LHCN-M2 (cell line): ENCODE data around the gene PLCB3. TPM values are rescaled to one million over a fixed set of nuclear protein-coding genes. Genes with fewer than 3 reads are reported as not detected.
A peak's percentile ranks its signal among the peaks of the same experiment; 100 is the strongest.
"Not testable (repeated sequence)": the region's sequence is repeated elsewhere in the genome, so short reads cannot be mapped to it uniquely, and the experiment has no call there.

Experiments used
- DNase-seq: peaks from one replicate; pipeline ENCODE4 v3.0.0-alpha.2; 2012; ENCODE audit warnings: low read depth
- total RNA-seq: library from RNA; depleted of rRNA; stranded (reverse); fragments of >200 nt; gene quantifications from 2 replicates; pipeline ENCODE4 v1.2.3, GENCODE V29; 2014

Gene PLCB3
- total RNA-seq, 1 experiment from 2014 or later: 92.5 TPM

GRCh38 chr11:64303109-64304031 is 52.0 kb downstream of the PLCB3 start:
- no peak for DNase-seq

GRCh38 chr11:64304032-64304315 is 52.6 kb downstream of the PLCB3 start:
- DNase-seq: no peak

DNA sequence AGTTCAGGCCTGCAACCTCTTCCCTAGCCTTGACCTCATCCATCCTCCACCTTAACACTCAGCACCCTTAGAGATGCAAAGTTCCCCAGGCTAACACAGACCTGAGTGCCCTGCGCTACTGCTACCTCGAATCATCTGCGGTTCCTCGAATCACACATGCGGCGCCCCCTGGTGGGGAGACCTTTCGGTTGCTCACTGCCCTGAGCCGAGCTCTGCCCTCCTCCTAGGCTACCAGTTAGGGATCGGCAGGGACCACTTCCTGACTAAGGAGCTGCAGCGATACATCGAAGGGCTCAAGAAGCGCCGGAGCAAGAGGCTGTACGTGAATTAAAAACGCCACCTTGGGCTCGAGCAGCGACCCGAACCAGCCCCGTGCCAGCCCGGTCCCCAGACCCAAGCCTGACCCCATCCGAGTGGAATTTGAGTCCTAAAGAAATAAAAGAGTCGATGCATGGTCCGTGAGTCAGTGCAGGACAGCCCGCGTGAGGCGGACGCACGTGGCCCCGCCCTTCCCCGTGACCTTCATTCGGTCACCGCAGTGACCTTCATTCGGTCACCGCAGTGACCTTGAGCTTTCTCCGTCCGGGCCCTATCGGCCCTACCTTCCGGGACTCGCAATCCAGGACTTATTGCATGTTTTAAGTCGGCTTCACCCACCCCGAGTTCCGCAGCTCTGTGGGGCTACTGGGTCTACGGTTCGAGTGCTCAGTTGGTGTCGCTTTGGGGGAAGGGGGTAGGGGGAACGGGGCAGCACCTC is 53.2 kb downstream of the PLCB3 start:
- DNase-seq: peak; percentile 89

DNA sequence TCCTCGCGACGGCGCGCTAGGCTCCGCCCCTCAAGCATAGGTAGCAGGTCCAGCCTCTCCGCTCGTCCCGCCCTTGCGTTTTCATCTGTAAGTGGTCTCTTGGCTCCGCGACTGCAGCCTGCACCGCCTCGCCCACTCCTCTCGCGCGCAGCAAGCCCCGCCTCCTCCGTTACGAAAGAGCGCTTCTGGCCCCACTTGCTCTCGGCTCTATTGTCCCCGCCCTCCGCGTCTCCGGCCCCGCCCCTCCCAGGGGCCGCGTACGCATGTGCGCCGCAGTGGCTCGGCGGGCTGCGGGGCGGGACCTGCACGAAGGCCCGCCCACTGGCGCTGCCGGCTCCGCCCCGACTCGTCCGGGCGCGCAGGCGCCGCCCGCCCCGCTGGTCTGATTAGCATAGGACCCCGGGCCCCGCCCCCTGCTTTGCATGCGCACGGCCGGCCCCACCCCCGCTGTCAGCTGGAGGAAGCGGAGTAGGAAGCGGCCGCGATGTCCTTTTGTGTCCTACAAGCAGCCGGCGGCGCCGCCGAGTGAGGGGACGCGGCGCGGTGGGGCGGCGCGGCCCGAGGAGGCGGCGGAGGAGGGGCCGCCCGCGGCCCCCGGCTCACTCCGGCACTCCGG is 53.9 kb downstream of the PLCB3 start, which contains the start of gene ESRRA:
Gene ESRRA, plus strand, starts transcription at position 450 of the 616 bp plus-strand sequence. CDS start 1,656 bp downstream, outside the sequence.
- peak; percentile 94 for DNase-seq

DNA sequence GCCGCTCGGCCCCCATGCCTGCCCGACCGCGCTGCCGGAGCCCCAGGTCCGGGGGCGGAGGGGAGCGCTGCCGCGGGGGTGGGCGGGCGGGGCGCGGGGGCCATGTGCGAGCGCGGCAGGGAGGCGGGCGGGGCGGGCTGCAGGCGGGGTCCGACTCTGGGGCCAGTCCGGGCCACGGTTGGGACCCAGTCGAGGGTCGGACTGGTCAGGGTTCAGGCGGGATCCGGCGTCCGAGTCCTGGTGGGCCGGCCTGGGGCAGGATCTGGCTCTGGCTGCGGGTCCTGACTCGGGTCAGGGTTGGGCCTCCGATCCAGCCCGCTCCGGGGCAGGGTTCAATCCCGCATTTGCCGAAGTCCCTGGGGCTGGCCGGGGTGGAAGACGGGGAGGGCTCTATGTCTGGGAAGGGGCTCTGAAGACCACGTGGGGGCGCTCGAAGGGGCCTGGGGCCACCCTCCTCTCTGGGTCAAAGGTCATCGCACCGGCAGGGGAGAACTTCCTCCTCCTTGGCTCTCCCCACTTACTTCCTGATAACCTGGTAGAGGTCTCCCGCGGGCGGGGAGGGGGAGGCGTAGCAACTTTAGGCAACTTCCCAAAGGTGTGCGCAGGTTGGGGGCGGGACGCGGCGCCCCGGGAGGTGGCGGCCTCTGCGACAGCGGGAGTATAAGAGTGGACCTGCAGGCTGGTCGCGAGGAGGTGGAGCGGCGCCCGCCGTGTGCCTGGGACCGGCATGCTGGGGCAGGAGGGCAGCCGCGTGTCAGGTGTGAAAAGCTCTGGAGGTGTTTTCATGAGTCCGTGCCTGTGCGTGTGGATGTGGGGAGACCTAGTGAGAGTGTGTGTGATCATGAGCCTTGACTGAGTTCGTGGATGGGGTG is 54.6 kb downstream of the PLCB3 start:
- peak; percentile 63 for DNase-seq

- no peak for DNase-seq
Observed at GRCh38 chr11:64306563-64306875, 55.2 kb downstream of the PLCB3 start.

- DNase-seq: peak; percentile 35
Observed at GRCh38 chr11:64306876-64307622, 55.7 kb downstream of the PLCB3 start.

DNA sequence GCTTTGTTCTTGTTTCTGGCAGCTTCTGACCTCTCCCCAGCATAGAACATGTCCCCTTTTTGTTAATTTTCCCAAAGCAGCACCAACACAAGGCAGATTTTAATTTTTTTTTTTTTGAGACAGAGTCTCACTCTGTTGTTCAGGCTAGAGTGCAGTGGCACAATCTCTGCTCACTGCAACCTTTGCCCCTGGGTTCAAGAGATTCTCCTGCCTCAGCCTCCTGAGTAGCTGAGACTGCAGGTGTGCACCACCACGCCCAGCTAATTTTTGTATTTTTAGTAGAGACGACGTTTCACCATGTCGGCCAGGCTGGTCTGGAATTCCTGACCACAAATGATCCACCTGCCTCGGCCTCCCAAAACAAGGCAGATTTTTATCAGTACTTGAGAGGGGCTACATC is 56.5 kb downstream of the PLCB3 start:
- DNase-seq: not testable (repeated sequence)

- DNase-seq: no peak
Observed at GRCh38 chr11:64312947-64313346, 61.6 kb downstream of the PLCB3 start.

DNA sequence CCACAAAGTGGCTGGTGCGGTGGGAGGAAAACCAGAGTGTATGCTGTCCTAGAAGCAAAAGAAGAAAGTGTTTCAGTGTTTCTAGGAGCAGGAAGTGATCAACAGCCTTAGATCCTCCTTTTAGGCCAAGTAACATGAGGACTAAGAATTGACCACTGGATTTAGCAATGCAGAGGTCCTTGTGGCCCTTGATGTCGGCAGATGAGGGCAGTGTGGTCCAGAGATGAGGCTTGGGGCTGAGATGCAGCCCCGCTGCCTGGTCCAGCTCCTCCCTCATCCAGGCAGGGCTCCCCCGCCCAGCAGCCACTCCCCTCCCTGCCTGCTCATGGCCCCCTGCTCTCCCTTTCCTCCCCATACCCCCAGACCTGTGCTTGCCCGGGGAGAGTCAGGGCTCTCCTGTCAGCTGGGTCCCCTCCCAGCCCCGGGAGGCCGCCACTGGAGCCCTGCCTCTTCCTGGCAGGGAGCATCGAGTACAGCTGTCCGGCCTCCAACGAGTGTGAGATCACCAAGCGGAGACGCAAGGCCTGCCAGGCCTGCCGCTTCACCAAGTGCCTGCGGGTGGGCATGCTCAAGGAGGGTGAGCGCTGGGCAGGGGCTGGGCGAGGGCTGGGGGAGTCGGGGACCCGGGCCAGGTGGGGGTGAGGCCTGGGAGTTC is 62.3 kb downstream of the PLCB3 start:
- DNase-seq: peak; percentile 54

GRCh38 chr11:64314146-64314804 is 62.9 kb downstream of the PLCB3 start:
- peak; percentile 38 for DNase-seq

DNA sequence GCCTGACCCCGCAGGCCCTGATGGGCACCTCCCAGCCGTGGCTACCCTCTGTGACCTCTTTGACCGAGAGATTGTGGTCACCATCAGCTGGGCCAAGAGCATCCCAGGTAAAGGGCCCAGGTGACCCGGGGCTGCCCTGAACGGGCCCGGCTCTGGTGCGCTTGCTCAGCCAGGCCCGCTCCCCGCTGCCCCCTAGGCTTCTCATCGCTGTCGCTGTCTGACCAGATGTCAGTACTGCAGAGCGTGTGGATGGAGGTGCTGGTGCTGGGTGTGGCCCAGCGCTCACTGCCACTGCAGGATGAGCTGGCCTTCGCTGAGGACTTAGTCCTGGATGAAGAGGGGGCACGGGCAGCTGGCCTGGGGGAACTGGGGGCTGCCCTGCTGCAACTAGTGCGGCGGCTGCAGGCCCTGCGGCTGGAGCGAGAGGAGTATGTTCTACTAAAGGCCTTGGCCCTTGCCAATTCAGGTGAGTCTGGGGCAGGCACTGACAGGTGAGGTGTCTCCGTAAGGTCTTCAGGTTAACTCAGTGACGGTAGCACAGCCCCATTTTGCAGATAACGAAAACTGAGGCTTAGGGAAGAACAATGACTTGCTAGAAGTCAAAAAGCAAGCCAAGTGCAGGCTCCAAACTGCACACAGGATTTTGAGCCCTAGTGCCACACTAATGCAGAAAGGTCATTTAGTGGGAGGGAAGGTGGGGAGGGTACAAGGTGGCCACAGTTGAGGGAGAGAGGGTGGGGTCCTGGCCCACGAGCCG is 63.7 kb downstream of the PLCB3 start:
- no peak for DNase-seq

GRCh38 chr11:64315667-64316526 is 64.6 kb downstream of the PLCB3 start:
- DNase-seq: not testable (repeated sequence)

GRCh38 chr11:64316672-64317324 is 65.5 kb downstream of the PLCB3 start:
- DNase-seq: no peak

GRCh38 chr11:64317325-64317960 is 66.1 kb downstream of the PLCB3 start, which contains the start of gene TRMT112:
TRMT112 (minus strand) TSS chr11:64317559; CDS start chr11:64317526, 33 bp downstream.
- DNase-seq: peak; percentile 94

- peak; percentile 94 for DNase-seq
Observed at GRCh38 chr11:64317961-64318765, 66.8 kb downstream of the PLCB3 start, which contains the start of gene PRDX5. PRDX5 (plus strand) TSS chr11:64318121; CDS start chr11:64318216, 95 bp downstream.
